HL-60 (cell line): ENCODE data around the gene HIF3A.

Experiments used
- POLR2AphosphoS5 ChIP-seq: IDR thresholded peaks from 2 replicates; pipeline ENCODE4 v1.6.1; 2012; ENCODE audit warnings: low read depth
- TF ChIP-seq, protein P1 (sequence below): IDR thresholded peaks from one replicate; pipeline ENCODE4 v1.5.1; 2011; ENCODE audit warnings: low read length, control low read depth, inconsistent platforms; ENCODE audit not compliant: insufficient read depth

DNA sequence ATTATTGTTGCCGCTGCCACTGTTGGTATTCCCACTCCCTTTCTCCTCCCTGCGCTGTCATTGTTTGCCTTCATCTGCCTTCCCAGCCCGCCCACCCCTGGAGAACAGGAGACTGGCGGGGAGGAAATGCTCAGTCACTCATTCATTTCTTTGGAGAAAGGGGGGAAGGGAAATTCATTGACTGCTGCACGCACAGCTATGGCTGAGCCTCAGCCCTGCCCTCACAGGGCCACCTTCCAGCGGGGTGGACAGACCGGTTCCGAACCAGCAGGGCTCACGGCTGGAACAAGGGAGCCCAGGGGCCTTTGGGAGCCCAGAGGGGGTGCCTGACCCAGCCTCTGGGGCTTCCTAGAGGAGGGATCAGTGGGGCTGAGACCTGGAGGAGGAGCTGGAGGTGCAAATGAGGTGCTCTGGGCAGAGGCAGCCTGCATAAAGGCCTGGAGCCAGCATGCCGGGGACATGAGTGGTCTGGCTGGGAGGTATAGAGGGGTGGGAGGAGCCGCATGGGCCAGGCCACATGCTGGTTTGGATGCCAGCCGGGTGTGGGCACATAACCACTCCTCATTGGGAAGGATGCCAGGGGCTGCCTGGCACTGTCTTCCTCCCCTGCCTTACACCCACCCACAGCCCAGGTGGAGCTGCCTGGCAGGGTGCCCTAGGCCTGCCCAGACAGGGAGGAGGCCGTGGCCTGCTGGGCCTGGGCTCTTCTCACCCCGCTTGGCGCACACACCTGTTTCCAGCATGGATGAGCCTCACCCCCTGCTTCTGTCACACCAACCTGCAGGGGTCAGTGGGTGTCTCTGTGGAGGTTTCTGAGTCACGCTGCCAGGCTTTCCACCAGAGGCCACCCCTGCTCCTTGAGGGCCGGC is 76.9 kb downstream of the HIF3A start:
- TF ChIP-seq, protein P1, sequence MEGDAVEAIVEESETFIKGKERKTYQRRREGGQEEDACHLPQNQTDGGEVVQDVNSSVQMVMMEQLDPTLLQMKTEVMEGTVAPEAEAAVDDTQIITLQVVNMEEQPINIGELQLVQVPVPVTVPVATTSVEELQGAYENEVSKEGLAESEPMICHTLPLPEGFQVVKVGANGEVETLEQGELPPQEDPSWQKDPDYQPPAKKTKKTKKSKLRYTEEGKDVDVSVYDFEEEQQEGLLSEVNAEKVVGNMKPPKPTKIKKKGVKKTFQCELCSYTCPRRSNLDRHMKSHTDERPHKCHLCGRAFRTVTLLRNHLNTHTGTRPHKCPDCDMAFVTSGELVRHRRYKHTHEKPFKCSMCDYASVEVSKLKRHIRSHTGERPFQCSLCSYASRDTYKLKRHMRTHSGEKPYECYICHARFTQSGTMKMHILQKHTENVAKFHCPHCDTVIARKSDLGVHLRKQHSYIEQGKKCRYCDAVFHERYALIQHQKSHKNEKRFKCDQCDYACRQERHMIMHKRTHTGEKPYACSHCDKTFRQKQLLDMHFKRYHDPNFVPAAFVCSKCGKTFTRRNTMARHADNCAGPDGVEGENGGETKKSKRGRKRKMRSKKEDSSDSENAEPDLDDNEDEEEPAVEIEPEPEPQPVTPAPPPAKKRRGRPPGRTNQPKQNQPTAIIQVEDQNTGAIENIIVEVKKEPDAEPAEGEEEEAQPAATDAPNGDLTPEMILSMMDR = no peak
- TF ChIP-seq POLR2AphosphoS5 = no peak
